Neural progenitor cell (in vitro differentiated cells): Measurements from ENCODE around the gene KPNA5. TPM values are rescaled to one million over a fixed set of nuclear protein-coding genes. Genes with fewer than 3 reads are reported as not detected.
"Not testable (repeated sequence)": the region's sequence is repeated elsewhere in the genome, so short reads cannot be mapped to it uniquely, and the experiment has no call there.

ENCODE experiments used
- DNase-seq: peaks from one replicate; pipeline ENCODE4 v3.0.0-alpha.2; 2016; ENCODE audit warnings: low spot score
- H2AFZ ChIP-seq: fragments of 200-600 bp; sonication (generic); replicated peaks from 2 replicates; pipeline ENCODE4 v1.6.1; 2016; ENCODE audit warnings: antibody characterized with exemption
- H3F3A ChIP-seq: fragments of 200-600 bp; sonication (generic); 2 replicates; pipeline ENCODE4 v1.6.1; 2016; ENCODE audit warnings: antibody characterized with exemption, low read depth
- H3K27ac ChIP-seq: fragments of 200-600 bp; sonication (generic); 2 replicates; pipeline ENCODE4 v1.5.1; 2016; ENCODE audit warnings: mild to moderate bottlenecking
- H3K27me3 ChIP-seq: fragments of 200-600 bp; sonication (generic); 2 replicates; pipeline ENCODE4 v1.6.1; 2016; ENCODE audit warnings: mild to moderate bottlenecking, moderate library complexity
- H3K36me3 ChIP-seq: fragments of 200-600 bp; sonication (generic); 2 replicates; pipeline ENCODE4 v1.5.1; 2016
- H3K4me1 ChIP-seq: fragments of 200-600 bp; sonication (generic); 2 replicates; pipeline ENCODE4 v1.6.1; 2016; ENCODE audit warnings: mixed run types
- H3K4me2 ChIP-seq: fragments of 200-600 bp; sonication (generic); 2 replicates; pipeline ENCODE4 v1.6.1; 2016
- H3K4me3 ChIP-seq: fragments of 200-600 bp; sonication (generic); 2 replicates; pipeline ENCODE4 v1.5.1; 2016
- H3K79me2 ChIP-seq: fragments of 200-600 bp; sonication (generic); 2 replicates; pipeline ENCODE4 v1.6.1; 2016; ENCODE audit warnings: low read depth
- H3K9ac ChIP-seq: fragments of 200-600 bp; sonication (generic); 2 replicates; pipeline ENCODE4 v1.6.1; 2016
- H3K9me3 ChIP-seq: fragments of 200-600 bp; sonication (generic); 2 replicates; pipeline ENCODE4 v1.5.1; 2016; ENCODE audit warnings: low read depth
- H4K20me1 ChIP-seq: fragments of 200-600 bp; sonication (generic); 2 replicates; pipeline ENCODE4 v1.6.1; 2016; ENCODE audit warnings: low read depth
- H3K27ac Mint-ChIP-seq: 3 replicates; pipeline ENCODE4 v1.8.0; 2021; ENCODE audit warnings: mixed read lengths
- H3K27me3 Mint-ChIP-seq: 2 replicates; pipeline ENCODE4 v1.8.0; 2022; ENCODE audit warnings: low read depth, mild to moderate bottlenecking, inconsistent platforms, moderate library complexity, mixed read lengths; ENCODE audit not compliant: insufficient read depth
- H3K36me3 Mint-ChIP-seq: 3 replicates; pipeline ENCODE4 v1.8.0; 2021; ENCODE audit warnings: mixed read lengths
- H3K4me1 Mint-ChIP-seq: 3 replicates; pipeline ENCODE4 v1.8.0; 2021; ENCODE audit warnings: mixed read lengths
- H3K4me3 Mint-ChIP-seq: 3 replicates; pipeline ENCODE4 v1.8.0; 2021; ENCODE audit warnings: mild to moderate bottlenecking, moderate library complexity, mixed read lengths
- H3K9me3 Mint-ChIP-seq: 3 replicates; pipeline ENCODE4 v1.8.0; 2020; ENCODE audit warnings: mixed read lengths
- CTCF ChIP-seq: fragments of 200-600 bp; sonication (generic); IDR thresholded peaks from 2 replicates; pipeline ENCODE4 v1.5.1; 2017; ENCODE audit warnings: antibody characterized with exemption, mild to moderate bottlenecking
- EZH2 ChIP-seq: fragments of 200-600 bp; sonication (generic); IDR thresholded peaks from 2 replicates; pipeline ENCODE4 v1.6.1; 2017; ENCODE audit warnings: antibody characterized with exemption, mild to moderate bottlenecking, moderate library complexity
- EZH2phosphoT487 ChIP-seq: fragments of 200-600 bp; sonication (generic); IDR thresholded peaks from 2 replicates; pipeline ENCODE4 v1.6.1; 2017; ENCODE audit warnings: antibody characterized with exemption
- total RNA-seq: library from RNA; depleted of rRNA; stranded (reverse); fragments of >200 nt; gene quantifications from 2 replicates; pipeline ENCODE4 v1.2.3, GENCODE V29; 2015; ENCODE audit warnings: low replicate concordance

The KPNA5 gene
- total RNA-seq, 1 donor from 2014 or later, result 39.9 TPM

DNA sequence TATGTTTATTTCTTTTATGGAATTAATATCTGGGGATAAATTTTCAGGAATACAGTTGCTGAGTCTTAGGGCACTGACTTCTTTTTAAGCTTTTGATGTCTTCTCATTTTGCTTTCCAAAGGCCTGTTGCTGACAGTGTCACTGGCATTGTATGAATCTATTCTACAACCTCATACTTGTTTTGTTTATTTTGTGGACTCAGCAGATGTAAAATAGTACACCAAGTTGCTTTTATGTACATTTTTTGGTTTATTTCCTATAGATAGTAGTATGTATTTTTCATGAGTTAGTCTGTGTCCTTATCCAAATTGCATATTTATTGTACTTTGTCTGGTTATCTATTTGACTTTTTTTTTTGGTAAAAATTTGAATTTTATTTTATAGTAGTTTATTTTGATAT is 49.5 kb downstream of the KPNA5 start:
- H3K4me2 ChIP-seq, result no peak overlapping the region
- no peaks in the 10 kb centered on the region for H3F3A ChIP-seq
- no peak overlapping the region for H3K4me3 ChIP-seq
- Mint-ChIP-seq H3K9me3 (no peaks in the 10 kb centered on the region), H3K27me3 (no peaks in the 10 kb centered on the region), H3K4me3 (no peak overlapping the region), H3K27ac (no peak overlapping the region), H3K4me1 (no peaks in the 10 kb centered on the region), H3K36me3 (peaks cover 17% of the 10 kb centered on the region)
- peaks cover 18% of the 10 kb centered on the region for H3K36me3 ChIP-seq
- no peaks in the 10 kb centered on the region for H3K27me3 ChIP-seq
- H3K4me1 ChIP-seq, result no peaks in the 10 kb centered on the region
- no peak overlapping the region for H3K9ac ChIP-seq
- no peak for DNase-seq
- peaks cover 3% of the 10 kb centered on the region for H4K20me1 ChIP-seq
- H2AFZ ChIP-seq, result no peak overlapping the region
- H3K79me2 ChIP-seq, result no peaks in the 10 kb centered on the region
- no peaks in the 10 kb centered on the region for H3K9me3 ChIP-seq
- no peak overlapping the region for H3K27ac ChIP-seq
- no peak for TF ChIP-seq EZH2
- TF ChIP-seq CTCF, result no peak

DNA sequence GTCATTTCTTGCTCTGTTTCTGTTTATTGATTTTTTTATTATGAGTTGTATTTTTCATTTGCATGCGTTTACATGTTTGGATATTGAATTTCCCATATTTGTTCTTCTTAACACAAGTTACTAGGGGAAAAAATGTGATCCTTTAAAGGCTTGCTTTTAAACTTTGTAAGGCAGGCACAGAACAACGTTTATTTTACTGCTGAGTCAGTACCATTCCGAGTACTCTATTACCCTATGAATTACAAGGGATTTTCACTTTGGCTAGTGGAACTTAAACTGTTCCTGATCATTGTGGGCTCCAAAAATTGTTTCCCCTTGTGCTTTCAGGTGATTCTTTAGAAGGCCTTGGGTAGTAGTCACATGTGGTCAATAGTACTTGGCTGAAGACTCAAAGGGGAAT is 56.0 kb downstream of the KPNA5 start:
- Histone ChIP-seq H3F3A (no peaks in the 10 kb centered on the region), H2AFZ (no peak overlapping the region), H4K20me1 (no peaks in the 10 kb centered on the region), H3K4me3 (no peak overlapping the region), H3K27ac (no peak overlapping the region), H3K27me3 (no peaks in the 10 kb centered on the region), H3K36me3 (peaks cover 10% of the 10 kb centered on the region), H3K79me2 (no peaks in the 10 kb centered on the region), H3K9ac (no peak overlapping the region), H3K4me2 (no peak overlapping the region), H3K4me1 (no peaks in the 10 kb centered on the region), H3K9me3 (peaks cover 11% of the 10 kb centered on the region)
- H3K9me3 Mint-ChIP-seq, result peaks cover 11% of the 10 kb centered on the region
- H3K27ac Mint-ChIP-seq, result no peak overlapping the region
- TF ChIP-seq EZH2phosphoT487 (no peak), CTCF (no peak), EZH2 (no peak)
- H3K36me3 Mint-ChIP-seq, result peaks cover 19% of the 10 kb centered on the region
- no peak overlapping the region for H3K4me3 Mint-ChIP-seq
- peaks cover 2% of the 10 kb centered on the region for H3K27me3 Mint-ChIP-seq
- no peak for DNase-seq
- H3K4me1 Mint-ChIP-seq, result no peaks in the 10 kb centered on the region

- peaks cover 11% of the 10 kb centered on the region for H3K9me3 ChIP-seq
- Mint-ChIP-seq H3K9me3 (peaks cover 11% of the 10 kb centered on the region), H3K36me3 (peaks cover 16% of the 10 kb centered on the region)
- H3K4me1 ChIP-seq, H3K27ac ChIP-seq, H3K79me2 ChIP-seq, H3K36me3 ChIP-seq, H3K4me2 ChIP-seq, H3K27ac Mint-ChIP-seq, H3K27me3 ChIP-seq, H3F3A ChIP-seq, H3K4me3 ChIP-seq, H3K9ac ChIP-seq, H3K4me1 Mint-ChIP-seq, H2AFZ ChIP-seq, H4K20me1 ChIP-seq, DNase-seq, H3K4me3 Mint-ChIP-seq, H3K27me3 Mint-ChIP-seq: not testable (repeated sequence)
These were observed 59.5 kb downstream of the KPNA5 start for GRCh38 chr6:116740486-116740885.

GRCh38 chr6:116741571-116741970 is 60.6 kb downstream of the KPNA5 start:
- Mint-ChIP-seq H3K36me3 (peaks cover 13% of the 10 kb centered on the region), H3K4me1 (no peaks in the 10 kb centered on the region), H3K27ac (no peak overlapping the region), H3K4me3 (no peak overlapping the region), H3K9me3 (peaks cover 11% of the 10 kb centered on the region), H3K27me3 (peaks cover 2% of the 10 kb centered on the region)
- Histone ChIP-seq H3F3A (no peaks in the 10 kb centered on the region), H3K4me1 (no peaks in the 10 kb centered on the region), H3K9me3 (peaks cover 11% of the 10 kb centered on the region), H3K36me3 (peaks cover under 1% of the 10 kb centered on the region), H3K4me2 (no peak overlapping the region), H3K27me3 (no peaks in the 10 kb centered on the region), H2AFZ (no peak overlapping the region), H3K9ac (no peak overlapping the region), H4K20me1 (no peaks in the 10 kb centered on the region), H3K79me2 (no peaks in the 10 kb centered on the region), H3K4me3 (no peak overlapping the region), H3K27ac (no peak overlapping the region)
- TF ChIP-seq CTCF, result no peak
- no peak for TF ChIP-seq EZH2phosphoT487
- TF ChIP-seq EZH2, result no peak
- DNase-seq, result no peak
